ENCODE data around the gene PCDHB15.

GRCh38 chr5:141258464-141258863 lies 13.3 kb downstream of the PCDHB15 start:
- TF ChIP-seq GATA3 (IDR thresholded peaks at IDR 0.05; ENCODE audit: low read depth, low read length): no peak
- no peak for TF ChIP-seq GATA2 (IDR thresholded peaks at IDR 0.05; ENCODE audit: low read depth, low read length)

Data from SH-SY5Y (cell line).